Keratinocyte (primary cell): ENCODE data around the gene ATP8B1. TPM values are rescaled to one million over a fixed set of nuclear protein-coding genes. Genes with fewer than 3 reads are reported as not detected.

Source experiments
- DNase-seq: peaks from one replicate; pipeline ENCODE4 v3.0.0-alpha.2; 2011; ENCODE audit warnings: low read depth, missing footprints, low spot score
- FAIRE-seq: peaks from 2 replicates; lab custom pipeline; 2011; peaks lifted over from hg19 to GRCh38; lab: Jason Lieb, UNC
- H2AFZ ChIP-seq: 2 replicates; pipeline ENCODE4 v1.6.0; 2012; ENCODE audit warnings: low read length, control low read depth, inconsistent platforms; ENCODE audit not compliant: control insufficient read depth
- H3K27ac ChIP-seq: 2 replicates; pipeline ENCODE4 v1.5.1; 2011; ENCODE audit warnings: low read length; ENCODE audit not compliant: control insufficient read depth, insufficient read depth
- H3K27me3 ChIP-seq: 3 replicates; pipeline ENCODE4 v1.6.0; 2011; ENCODE audit warnings: low read length; ENCODE audit not compliant: control insufficient read depth, insufficient read depth; ENCODE audit errors: extremely low read depth
- H3K36me3 ChIP-seq, 2 experiments: 2 replicates in 1 of 2; 3 replicates in 1 of 2; pipeline ENCODE4 v1.5.1; 2011; ENCODE audit warnings: low read length in 2 of 2, mild to moderate bottlenecking in 1 of 2; ENCODE audit not compliant: control insufficient read depth in 2 of 2, insufficient read depth in 2 of 2; ENCODE audit errors: extremely low read depth in 1 of 2
- H3K4me1 ChIP-seq: 3 replicates; pipeline ENCODE4 v1.5.1; 2011; ENCODE audit warnings: low read length; ENCODE audit not compliant: control insufficient read depth, insufficient read depth; ENCODE audit errors: extremely low read depth
- H3K4me2 ChIP-seq: 3 replicates; pipeline ENCODE4 v1.6.0; 2011; ENCODE audit warnings: low read depth, low read length; ENCODE audit not compliant: control insufficient read depth, insufficient read depth; ENCODE audit errors: extremely low read depth
- H3K4me3 ChIP-seq, 3 experiments: fragments of 200-600 bp in 1 of 3; sonication (generic) in 1 of 3; 2 replicates in 2 of 3; 3 replicates in 1 of 3; pipeline ENCODE4 v1.5.1; 2011 to 2016; ENCODE audit warnings: low read length in 3 of 3, mild to moderate bottlenecking in 3 of 3, control low read depth in 2 of 3, inconsistent platforms in 1 of 3, low read depth in 1 of 3, mixed read lengths in 1 of 3, mixed run types in 1 of 3, moderate library complexity in 1 of 3; ENCODE audit not compliant: control insufficient read depth in 2 of 3, insufficient read depth in 2 of 3; ENCODE audit errors: extremely low read depth in 1 of 3
- H3K79me2 ChIP-seq: 2 replicates; pipeline ENCODE4 v1.6.0; 2012; ENCODE audit warnings: low read length; ENCODE audit not compliant: control insufficient read depth, insufficient read depth
- H3K9ac ChIP-seq: 3 replicates; pipeline ENCODE4 v1.6.0; 2011; ENCODE audit warnings: low read length; ENCODE audit not compliant: control insufficient read depth, insufficient read depth; ENCODE audit errors: extremely low read depth
- H3K9me1 ChIP-seq: 3 replicates; pipeline ENCODE4 v1.6.0; 2011; ENCODE audit warnings: low read length; ENCODE audit not compliant: control insufficient read depth, insufficient read depth; ENCODE audit errors: extremely low read depth
- H3K9me3 ChIP-seq: 2 replicates; pipeline ENCODE4 v1.5.1; 2012; ENCODE audit warnings: low read depth, low read length; ENCODE audit not compliant: control insufficient read depth
- H4K20me1 ChIP-seq: 3 replicates; pipeline ENCODE4 v1.6.0; 2011; ENCODE audit warnings: low read length; ENCODE audit not compliant: control insufficient read depth, insufficient read depth; ENCODE audit errors: extremely low read depth
- EZH2 ChIP-seq: IDR thresholded peaks from one replicate; pipeline ENCODE4 v1.6.1; 2012; ENCODE audit warnings: inconsistent platforms, mild to moderate bottlenecking, low read length, moderate library complexity
- dilution Hi-C: fragments of 300-500 bp; cut with MboI; formaldehyde crosslinking; loops from one replicate; pipeline ENCODE4 v1.7.0; 2020; ENCODE audit warnings: low sequenced_read_pairs; ENCODE audit not compliant: extremely low pct_ligation_motif_present
- polyA plus RNA-seq, 5 experiments: library from polyadenylated mRNA; depleted of rRNA in 3 of 5; stranded (reverse) in 3 of 5; stranded (forward) in 1 of 5; unstranded in 1 of 5; fragments of >200 nt; gene quantifications; 1 replicate in 1 of 5; 2 replicates in 3 of 5; 3 replicates in 1 of 5; pipeline versions ENCODE4 v1.2.1 to v1.2.3, GENCODE V29; 2011 to 2012; ENCODE audit warnings: missing spikeins in 2 of 5, low read depth in 1 of 5, low replicate concordance in 1 of 5
- TF ChIP-seq, protein P1 (sequence below), 3 experiments: IDR thresholded peaks in 1 of 3; conservative IDR thresholded peaks in 1 of 3; optimal IDR thresholded peaks in 1 of 3; 2 replicates in 2 of 3; 3 replicates in 1 of 3; pipeline versions ENCODE3 to v1.5.1; 2011; ENCODE audit warnings: low read length in 3 of 3, mild to moderate bottlenecking in 3 of 3, moderate library complexity in 2 of 3, control low read depth in 1 of 3, inconsistent platforms in 1 of 3; ENCODE audit not compliant: insufficient read depth in 2 of 3; ENCODE audit errors: extremely low read depth in 1 of 3

ATP8B1 gene
- polyA plus RNA-seq, 1 donor (not counting 4 experiments of a cell fraction or from before 2014, with no cell fraction given), result 20.4 TPM

DNA sequence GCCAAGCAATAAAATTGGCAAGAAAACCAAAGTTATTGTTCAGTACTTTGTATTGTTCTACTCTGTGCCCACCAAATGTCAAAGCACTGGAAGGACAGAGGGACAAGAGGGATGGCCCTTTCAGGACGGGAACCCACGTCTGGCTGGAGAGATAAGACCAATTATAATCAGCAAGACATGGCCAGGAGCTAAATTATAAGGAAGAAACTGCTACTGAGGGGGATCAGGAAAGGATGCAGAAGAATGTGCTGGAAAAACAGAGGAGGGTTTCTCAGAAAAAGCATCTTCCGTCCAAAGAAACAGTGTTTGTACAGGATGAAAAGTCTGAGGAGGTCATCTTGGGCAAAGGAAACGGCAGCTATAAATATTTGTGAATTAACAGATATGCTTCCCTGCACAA lies 135.1 kb downstream of the ATP8B1 start:
- no peaks in the 10 kb centered on the region for H3K9me1 ChIP-seq
- no peak overlapping the region for H3K4me3 ChIP-seq
- no peak overlapping the region for H3K27ac ChIP-seq
- DNase-seq, result no peak
- no peaks in the 10 kb centered on the region for H4K20me1 ChIP-seq
- FAIRE-seq, result no peak
- no peak overlapping the region for H3K4me2 ChIP-seq
- no peaks in the 10 kb centered on the region for H3K27me3 ChIP-seq
- dilution Hi-C loops, result no loop called here
- peaks cover 10 to 11% of the 10 kb centered on the region in 2 experiments for H3K36me3 ChIP-seq
- H3K4me1 ChIP-seq, result no peaks in the 10 kb centered on the region
- no peaks in the 10 kb centered on the region for H3K79me2 ChIP-seq
- H3K9ac ChIP-seq, result no peak overlapping the region
- no peak overlapping the region for H2AFZ ChIP-seq
- peaks cover 2% of the 10 kb centered on the region for H3K9me3 ChIP-seq
- TF ChIP-seq, protein P1, sequence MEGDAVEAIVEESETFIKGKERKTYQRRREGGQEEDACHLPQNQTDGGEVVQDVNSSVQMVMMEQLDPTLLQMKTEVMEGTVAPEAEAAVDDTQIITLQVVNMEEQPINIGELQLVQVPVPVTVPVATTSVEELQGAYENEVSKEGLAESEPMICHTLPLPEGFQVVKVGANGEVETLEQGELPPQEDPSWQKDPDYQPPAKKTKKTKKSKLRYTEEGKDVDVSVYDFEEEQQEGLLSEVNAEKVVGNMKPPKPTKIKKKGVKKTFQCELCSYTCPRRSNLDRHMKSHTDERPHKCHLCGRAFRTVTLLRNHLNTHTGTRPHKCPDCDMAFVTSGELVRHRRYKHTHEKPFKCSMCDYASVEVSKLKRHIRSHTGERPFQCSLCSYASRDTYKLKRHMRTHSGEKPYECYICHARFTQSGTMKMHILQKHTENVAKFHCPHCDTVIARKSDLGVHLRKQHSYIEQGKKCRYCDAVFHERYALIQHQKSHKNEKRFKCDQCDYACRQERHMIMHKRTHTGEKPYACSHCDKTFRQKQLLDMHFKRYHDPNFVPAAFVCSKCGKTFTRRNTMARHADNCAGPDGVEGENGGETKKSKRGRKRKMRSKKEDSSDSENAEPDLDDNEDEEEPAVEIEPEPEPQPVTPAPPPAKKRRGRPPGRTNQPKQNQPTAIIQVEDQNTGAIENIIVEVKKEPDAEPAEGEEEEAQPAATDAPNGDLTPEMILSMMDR (optimal IDR thresholded peaks at IDR 0.05 in 1 of 3, IDR thresholded peaks at IDR 0.05 in 1 of 3, conservative IDR thresholded peaks at IDR 0.05 in 1 of 3; ENCODE audit: extremely low read depth in 1 of 3, insufficient read depth in 2 of 3, low read length in 3 of 3), result no peak
- no peak for TF ChIP-seq EZH2

DNA sequence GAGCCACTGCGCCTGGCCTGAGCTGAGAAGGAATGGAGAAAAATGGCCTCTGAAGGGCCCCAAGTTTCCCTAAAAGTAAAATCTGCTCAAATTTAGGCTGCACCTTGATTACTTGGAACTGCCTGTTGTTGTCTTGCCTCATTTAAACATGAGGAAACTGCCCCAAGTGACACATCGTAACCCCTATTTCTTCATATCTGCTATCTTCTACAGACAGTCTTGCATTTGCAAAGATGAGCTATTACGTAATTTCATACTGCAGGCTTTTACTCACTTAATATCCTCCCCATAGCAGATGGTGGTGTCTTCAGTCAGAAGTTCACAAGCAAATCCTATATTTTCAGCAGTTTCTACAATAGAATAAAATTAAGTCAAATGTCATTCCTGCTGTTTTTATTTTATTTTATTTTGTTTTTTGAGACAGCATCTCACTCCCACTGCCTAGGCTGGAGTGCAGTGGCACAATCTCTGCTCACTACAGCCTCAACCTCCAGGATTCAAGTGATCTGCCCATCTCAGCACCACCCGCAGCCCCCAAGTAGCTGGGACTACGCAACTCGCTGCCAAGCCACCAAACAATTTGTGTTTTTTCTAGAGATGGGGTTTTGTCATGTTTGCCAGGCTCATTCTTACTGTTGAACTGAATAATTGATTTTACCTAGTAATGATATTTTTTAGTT lies 136.2 kb downstream of the ATP8B1 start:
- no peak overlapping the region for H3K4me3 ChIP-seq
- no peaks in the 10 kb centered on the region for H3K4me1 ChIP-seq
- H3K27ac ChIP-seq, result no peak overlapping the region
- no peaks in the 10 kb centered on the region for H3K9me1 ChIP-seq
- H3K9ac ChIP-seq, result no peak overlapping the region
- no peaks in the 10 kb centered on the region for H4K20me1 ChIP-seq
- no peaks in the 10 kb centered on the region for H3K27me3 ChIP-seq
- no peak overlapping the region for H3K4me2 ChIP-seq
- dilution Hi-C loops, result no loop called here
- DNase-seq, result no peak
- no peak for FAIRE-seq
- H2AFZ ChIP-seq, result no peak overlapping the region
- H3K36me3 ChIP-seq, result peaks cover 9 to 10% of the 10 kb centered on the region in 2 experiments
- H3K79me2 ChIP-seq, result no peaks in the 10 kb centered on the region
- TF ChIP-seq, protein P1 (optimal IDR thresholded peaks at IDR 0.05 in 1 of 3, IDR thresholded peaks at IDR 0.05 in 1 of 3, conservative IDR thresholded peaks at IDR 0.05 in 1 of 3; ENCODE audit: extremely low read depth in 1 of 3, insufficient read depth in 2 of 3, low read length in 3 of 3), result no peak
- TF ChIP-seq EZH2, result no peak
- no peaks in the 10 kb centered on the region for H3K9me3 ChIP-seq
